Mucosa of stomach (tissue), 1 donor: ENCODE measurements around the gene UCP2.

Experiments
- H3K27me3 ChIP-seq: one replicate; pipeline ENCODE4 v1.7.0; 2013; ENCODE audit warnings: mild to moderate bottlenecking, low read length; ENCODE audit not compliant: control insufficient read depth, insufficient read depth
- H3K36me3 ChIP-seq: one replicate; pipeline ENCODE4 v1.7.0; 2013; ENCODE audit warnings: low read length; ENCODE audit not compliant: control insufficient read depth, insufficient read depth
- H3K4me1 ChIP-seq: one replicate; pipeline ENCODE4 v1.7.0; 2013; ENCODE audit warnings: mild to moderate bottlenecking, low read length; ENCODE audit not compliant: control insufficient read depth, insufficient read depth
- H3K4me3 ChIP-seq: one replicate; pipeline ENCODE4 v1.7.0; 2013; ENCODE audit warnings: low read length
- H3K9ac ChIP-seq: one replicate; pipeline ENCODE4 v1.7.0; 2013; ENCODE audit warnings: mild to moderate bottlenecking, low read length, moderate library complexity
- H3K9me3 ChIP-seq: one replicate; pipeline ENCODE4 v1.7.0; 2013; ENCODE audit warnings: mild to moderate bottlenecking, low read length, moderate library complexity; ENCODE audit not compliant: control insufficient read depth
- donor health status: Pancreatic carcinoma.

Gene UCP2

DNA sequence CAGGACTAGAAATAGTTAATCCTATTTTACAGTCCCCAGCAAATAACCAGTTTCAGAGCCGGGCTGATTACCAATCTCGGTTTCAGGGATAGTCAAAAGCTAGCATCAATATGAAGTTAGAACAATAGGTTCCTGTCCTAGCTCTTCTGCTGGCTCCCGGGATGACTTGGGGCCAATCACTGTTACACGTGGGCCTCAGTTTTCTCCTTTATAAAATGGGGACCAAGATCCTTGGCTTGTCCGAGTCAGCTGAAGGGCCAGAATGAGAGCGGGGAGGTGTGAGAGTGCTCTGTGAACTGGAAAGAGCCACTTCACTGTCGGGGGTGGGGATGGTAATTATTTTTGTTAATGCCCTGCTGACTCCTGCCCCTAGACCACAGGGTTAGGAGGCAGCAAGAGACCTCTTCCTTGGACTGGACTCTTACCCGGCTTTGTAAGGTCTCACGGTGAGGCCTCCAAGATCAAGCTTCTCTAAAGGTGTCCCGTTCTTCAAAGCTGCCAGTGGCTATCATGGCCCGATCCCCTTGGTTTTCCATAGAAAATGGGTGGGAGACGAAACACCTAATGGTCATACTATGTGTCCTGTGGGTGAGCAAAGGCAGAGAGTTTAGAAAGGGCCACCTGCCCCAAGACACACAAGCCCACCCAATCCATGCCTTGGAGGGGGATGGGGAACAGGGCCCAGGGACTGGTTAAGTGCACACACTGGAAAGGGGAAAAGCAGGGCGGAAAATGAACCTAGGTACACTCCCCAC lies 1.4 kb downstream of the UCP2 start:
- Histone ChIP-seq H3K4me1 (peaks cover 50% of the 10 kb centered on the region), H3K36me3 (peaks cover 4% of the 10 kb centered on the region), H3K4me3 (peak overlapping the region; percentile 84), H3K9ac (peak overlapping the region; percentile 83), H3K9me3 (no peaks in the 10 kb centered on the region), H3K27me3 (no peaks in the 10 kb centered on the region)

DNA sequence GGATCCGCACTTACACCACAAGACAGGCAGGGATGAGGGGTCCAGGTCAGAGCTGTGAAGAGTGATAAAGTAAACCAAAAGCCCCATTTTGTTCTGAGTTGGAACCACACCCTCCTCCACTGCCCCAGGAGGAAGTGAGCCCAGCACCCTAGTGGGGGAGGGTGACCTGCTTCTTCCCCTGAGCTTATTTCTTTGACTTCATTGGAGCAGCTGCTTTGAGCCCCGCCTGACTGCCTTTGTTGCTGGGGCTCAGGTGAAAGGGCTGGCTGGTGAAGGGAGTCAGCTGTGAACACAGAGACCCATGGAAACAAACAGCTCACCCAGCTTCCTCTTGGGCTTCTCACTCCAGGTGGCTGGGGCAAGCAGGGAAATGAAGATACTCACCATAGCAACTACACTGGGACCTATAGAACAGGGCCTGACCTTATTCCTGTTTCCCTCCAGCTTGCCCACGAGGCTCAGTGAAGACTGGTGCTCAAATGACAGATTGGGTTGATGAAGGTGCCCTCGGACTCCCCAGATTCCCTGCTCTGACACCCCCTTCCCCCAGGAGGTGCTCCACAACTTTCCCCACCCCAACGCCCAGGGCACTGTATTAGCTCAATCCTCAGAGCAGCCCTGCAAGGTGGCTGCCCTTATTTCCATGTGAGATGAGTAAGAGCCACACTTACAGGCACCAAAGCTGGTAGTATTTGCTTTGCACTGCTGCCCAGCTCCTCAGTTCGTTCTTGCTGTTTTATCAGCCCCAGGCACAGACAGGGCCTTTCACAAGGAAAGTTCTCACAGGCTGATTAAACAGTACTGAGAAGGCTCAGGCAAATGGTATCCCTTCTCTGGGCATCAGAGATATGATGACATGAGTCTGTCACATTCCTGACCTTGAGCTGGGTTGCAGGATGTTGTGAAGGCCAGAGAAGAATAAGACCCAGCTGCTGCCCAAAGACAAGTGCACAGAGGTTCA lies 2.4 kb downstream of the UCP2 start:
- Histone ChIP-seq H3K36me3 (peaks cover 4% of the 10 kb centered on the region), H3K4me3 (peak overlapping the region; percentile 84), H3K9me3 (no peaks in the 10 kb centered on the region), H3K4me1 (peaks cover 50% of the 10 kb centered on the region), H3K9ac (peak overlapping the region; percentile 83), H3K27me3 (no peaks in the 10 kb centered on the region)

GRCh38 chr11:73978576-73979086 lies 4.0 kb downstream of the UCP2 start:
- Histone ChIP-seq H3K9me3 (no peaks in the 10 kb centered on the region), H3K27me3 (no peaks in the 10 kb centered on the region), H3K9ac (no peak overlapping the region), H3K4me3 (no peak overlapping the region), H3K4me1 (peaks cover 57% of the 10 kb centered on the region), H3K36me3 (peaks cover 4% of the 10 kb centered on the region)

- Histone ChIP-seq H3K4me3 (no peak overlapping the region), H3K36me3 (peaks cover 4% of the 10 kb centered on the region), H3K9me3 (no peaks in the 10 kb centered on the region), H3K9ac (no peak overlapping the region), H3K27me3 (no peaks in the 10 kb centered on the region), H3K4me1 (peaks cover 62% of the 10 kb centered on the region)
These were observed 4.7 kb downstream of the UCP2 start for GRCh38 chr11:73977856-73978519.

- Histone ChIP-seq H3K9me3 (no peaks in the 10 kb centered on the region), H3K4me3 (no peak overlapping the region), H3K36me3 (peaks cover 4% of the 10 kb centered on the region), H3K9ac (no peak overlapping the region), H3K4me1 (peaks cover 60% of the 10 kb centered on the region), H3K27me3 (no peaks in the 10 kb centered on the region)
These were observed 6.0 kb downstream of the UCP2 start for GRCh38 chr11:73976451-73977151.

- H3K4me1 ChIP-seq, result peaks cover 48% of the 10 kb centered on the region
- no peak overlapping the region for H3K4me3 ChIP-seq
- no peaks in the 10 kb centered on the region for H3K27me3 ChIP-seq
- no peaks in the 10 kb centered on the region for H3K9me3 ChIP-seq
- peaks cover 4% of the 10 kb centered on the region for H3K36me3 ChIP-seq
- no peak overlapping the region for H3K9ac ChIP-seq
These were observed 7.2 kb downstream of the UCP2 start for GRCh38 chr11:73975479-73975757.

DNA sequence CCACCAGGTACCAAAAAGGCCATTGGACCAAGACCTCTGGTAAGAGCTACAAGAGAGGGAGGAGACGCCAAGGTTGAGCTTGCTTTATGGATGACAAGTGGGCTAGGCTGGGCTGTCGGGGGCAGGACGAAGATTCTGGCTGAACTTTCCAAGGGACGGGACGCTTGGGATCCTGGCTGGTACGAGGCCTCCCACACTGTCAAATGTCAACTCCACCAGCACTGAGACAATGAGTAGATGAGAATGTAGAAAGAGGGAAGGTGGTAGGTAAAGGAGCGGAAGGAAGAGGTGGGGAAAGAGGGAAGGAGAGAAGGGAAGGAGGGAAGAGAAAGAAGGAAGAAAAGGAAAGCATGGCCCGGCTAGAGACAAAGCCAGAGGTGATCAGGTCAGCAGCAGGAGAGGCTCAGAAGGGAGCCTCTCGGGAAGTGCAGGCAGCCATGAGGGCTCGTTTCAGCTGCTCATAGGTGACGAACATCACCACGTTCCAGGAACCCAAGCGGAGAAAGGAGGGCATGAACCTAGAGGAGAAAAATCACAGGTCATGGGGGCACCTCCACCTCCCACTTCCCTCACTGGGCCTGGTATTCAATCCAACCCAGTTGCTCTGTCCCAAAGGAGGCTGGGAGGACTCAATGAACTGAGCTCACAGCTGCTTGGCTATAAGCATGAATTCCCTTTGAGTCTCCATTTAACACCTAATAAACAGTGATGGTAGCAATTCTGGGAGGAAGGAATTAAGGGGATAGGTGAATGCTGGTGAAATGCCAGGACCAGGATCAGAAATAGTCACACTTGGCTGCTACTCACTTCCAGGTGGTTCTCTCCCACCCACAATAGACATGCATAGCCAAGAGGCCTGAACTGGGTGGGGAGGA lies 7.8 kb downstream of the UCP2 start:
- H3K4me1 ChIP-seq, result peaks cover 46% of the 10 kb centered on the region

GRCh38 chr11:73972620-73973449 lies 9.8 kb downstream of the UCP2 start:
- Histone ChIP-seq H3K27me3 (no peaks in the 10 kb centered on the region), H3K4me3 (no peak overlapping the region), H3K9me3 (no peaks in the 10 kb centered on the region), H3K36me3 (peaks cover 4% of the 10 kb centered on the region), H3K4me1 (peaks cover 36% of the 10 kb centered on the region), H3K9ac (no peak overlapping the region)

More for the DNA sequence above, 7.8 kb downstream of the UCP2 start:
- Histone ChIP-seq H3K27me3 (no peaks in the 10 kb centered on the region), H3K9me3 (no peaks in the 10 kb centered on the region), H3K4me3 (no peak overlapping the region), H3K9ac (no peak overlapping the region), H3K36me3 (peaks cover 4% of the 10 kb centered on the region)

DNA sequence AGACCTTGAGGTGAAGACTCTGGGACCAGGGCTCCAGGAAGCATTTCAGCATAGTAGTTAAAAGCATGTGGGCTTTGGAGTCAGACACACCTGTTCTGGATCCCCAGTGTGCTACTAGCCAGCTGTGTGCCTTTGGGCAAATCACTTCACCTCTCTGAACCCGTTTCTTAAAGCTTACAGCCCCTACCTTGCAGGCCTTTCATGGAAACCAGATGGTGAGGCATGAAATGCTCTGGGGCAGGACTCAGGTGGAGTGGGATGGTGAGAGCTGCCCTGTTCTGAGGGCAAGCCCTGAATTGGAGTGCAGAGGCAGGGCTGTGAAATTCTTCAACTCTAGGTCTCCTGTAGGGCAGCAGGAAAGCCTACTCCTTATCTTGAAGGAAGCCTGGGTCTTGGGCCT lies 10.5 kb downstream of the UCP2 start:
- no peak overlapping the region for H3K9ac ChIP-seq
- H3K4me3 ChIP-seq, result no peak overlapping the region
- no peaks in the 10 kb centered on the region for H3K27me3 ChIP-seq
- peaks cover 29% of the 10 kb centered on the region for H3K4me1 ChIP-seq
- H3K36me3 ChIP-seq, result peaks cover 4% of the 10 kb centered on the region
- no peaks in the 10 kb centered on the region for H3K9me3 ChIP-seq

GRCh38 chr11:73971175-73971719 lies 11.4 kb downstream of the UCP2 start:
- peaks cover under 1% of the 10 kb centered on the region for H3K36me3 ChIP-seq
- H3K4me1 ChIP-seq, result peaks cover 29% of the 10 kb centered on the region
- no peak overlapping the region for H3K4me3 ChIP-seq
- no peaks in the 10 kb centered on the region for H3K27me3 ChIP-seq
- no peaks in the 10 kb centered on the region for H3K9me3 ChIP-seq
- H3K9ac ChIP-seq, result no peak overlapping the region
